ENCODE data around the gene GPR152.
"Not testable (repeated sequence)": the region's sequence is repeated elsewhere in the genome, so short reads cannot be mapped to it uniquely, and the experiment has no call there.

The GPR152 gene

GRCh38 chr11:67489885-67490726 lies 37.6 kb upstream of the GPR152 start:
- DNase-seq (ENCODE audit: low read depth in 3 of 3), result no peak

GRCh38 chr11:67489203-67489884 lies 36.8 kb upstream of the GPR152 start:
- no peak for DNase-seq (ENCODE audit: low read depth in 3 of 3)

- DNase-seq (ENCODE audit: low read depth in 3 of 3), result no peak
Observed at GRCh38 chr11:67486481-67487195, 34.1 kb upstream of the GPR152 start.

DNA sequence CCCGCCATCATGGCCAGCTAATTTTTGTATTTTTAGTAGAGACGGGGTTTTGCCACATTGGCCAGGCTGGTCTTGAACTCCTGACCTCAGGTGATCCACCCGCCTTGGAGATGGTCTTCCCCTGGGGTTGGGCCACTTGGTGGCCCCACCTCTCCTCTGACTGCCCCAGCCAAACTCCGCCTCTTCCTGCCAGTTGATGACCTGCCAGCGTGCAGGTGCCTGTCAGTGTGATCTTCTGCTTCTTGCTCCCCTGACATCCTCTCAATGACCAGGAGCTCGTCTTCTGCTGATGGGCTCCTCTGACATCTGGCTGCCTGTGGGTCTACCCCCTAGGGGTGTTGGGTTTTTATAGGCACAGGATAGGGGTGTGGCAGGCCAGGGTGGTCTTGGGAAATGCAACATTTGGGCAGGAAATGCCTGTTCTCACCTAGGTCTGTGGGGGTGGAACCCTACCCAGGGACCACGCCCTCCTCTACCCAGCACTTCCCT lies 33.4 kb upstream of the GPR152 start:
- not testable (repeated sequence) for DNase-seq (ENCODE audit: low read depth in 3 of 3)

DNA sequence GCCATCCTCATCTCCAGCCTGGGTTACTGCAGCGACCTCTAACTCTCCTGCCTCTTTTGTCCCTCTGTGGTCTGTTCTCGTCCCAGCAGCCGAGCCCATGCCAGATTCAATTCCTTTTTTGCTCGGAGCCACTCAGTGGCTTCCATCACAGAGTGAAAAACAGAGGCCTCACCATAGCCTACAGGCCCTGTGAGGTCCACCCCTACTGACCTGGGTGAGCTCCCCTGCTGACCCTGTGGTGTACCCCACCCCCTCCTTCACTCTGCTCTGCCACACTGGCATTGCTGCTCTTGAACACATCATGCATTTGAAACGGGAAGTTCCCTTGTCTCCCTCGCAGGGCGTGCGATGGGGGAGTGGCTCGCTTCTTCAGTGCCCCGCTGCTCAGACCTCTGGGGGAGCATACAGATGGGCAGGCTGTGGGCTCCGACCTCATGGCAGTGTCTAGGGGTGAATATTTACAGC lies 32.4 kb upstream of the GPR152 start:
- DNase-seq (ENCODE audit: low read depth in 3 of 3), result no peak

DNA sequence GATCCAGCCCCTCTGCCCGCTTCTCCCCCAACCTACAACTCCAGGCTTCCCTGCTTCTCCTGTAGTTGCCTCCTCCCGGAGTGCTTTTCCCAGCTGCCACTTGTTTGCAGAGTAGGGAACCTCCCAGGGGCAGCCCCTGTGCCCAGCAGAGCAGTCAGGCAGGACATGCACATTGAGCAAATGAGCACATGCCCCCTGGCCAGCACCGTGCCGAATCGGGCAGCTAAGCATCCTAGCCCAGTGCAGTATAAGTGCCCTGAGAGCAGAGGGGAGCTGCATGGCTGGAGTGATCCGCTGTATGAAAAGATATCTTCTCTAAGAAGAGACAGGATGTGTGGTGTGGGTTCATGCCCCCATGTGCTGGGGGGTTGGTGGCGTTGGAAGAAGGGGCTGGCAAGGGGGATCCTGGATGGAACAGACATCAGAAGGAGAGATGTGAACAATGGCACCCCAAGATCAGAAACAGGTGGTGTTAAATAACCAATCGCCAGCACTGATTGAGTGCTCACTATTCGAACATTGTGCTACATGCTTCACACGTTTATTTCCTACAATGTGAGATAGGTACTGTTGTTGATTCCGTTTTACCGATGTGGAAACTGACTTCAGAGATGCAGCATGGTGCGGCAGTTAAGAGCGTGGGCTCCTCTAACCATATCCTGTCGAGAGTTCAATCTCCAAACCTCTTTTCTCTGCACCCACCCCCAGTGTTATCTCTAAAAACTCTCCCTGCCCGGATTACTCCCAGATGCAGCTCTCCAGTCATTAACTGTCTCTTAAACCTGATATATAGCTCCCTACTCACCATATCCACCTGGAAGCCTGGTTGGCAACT lies 31.5 kb upstream of the GPR152 start:
- no peak for DNase-seq (ENCODE audit: low read depth in 3 of 3)

DNA sequence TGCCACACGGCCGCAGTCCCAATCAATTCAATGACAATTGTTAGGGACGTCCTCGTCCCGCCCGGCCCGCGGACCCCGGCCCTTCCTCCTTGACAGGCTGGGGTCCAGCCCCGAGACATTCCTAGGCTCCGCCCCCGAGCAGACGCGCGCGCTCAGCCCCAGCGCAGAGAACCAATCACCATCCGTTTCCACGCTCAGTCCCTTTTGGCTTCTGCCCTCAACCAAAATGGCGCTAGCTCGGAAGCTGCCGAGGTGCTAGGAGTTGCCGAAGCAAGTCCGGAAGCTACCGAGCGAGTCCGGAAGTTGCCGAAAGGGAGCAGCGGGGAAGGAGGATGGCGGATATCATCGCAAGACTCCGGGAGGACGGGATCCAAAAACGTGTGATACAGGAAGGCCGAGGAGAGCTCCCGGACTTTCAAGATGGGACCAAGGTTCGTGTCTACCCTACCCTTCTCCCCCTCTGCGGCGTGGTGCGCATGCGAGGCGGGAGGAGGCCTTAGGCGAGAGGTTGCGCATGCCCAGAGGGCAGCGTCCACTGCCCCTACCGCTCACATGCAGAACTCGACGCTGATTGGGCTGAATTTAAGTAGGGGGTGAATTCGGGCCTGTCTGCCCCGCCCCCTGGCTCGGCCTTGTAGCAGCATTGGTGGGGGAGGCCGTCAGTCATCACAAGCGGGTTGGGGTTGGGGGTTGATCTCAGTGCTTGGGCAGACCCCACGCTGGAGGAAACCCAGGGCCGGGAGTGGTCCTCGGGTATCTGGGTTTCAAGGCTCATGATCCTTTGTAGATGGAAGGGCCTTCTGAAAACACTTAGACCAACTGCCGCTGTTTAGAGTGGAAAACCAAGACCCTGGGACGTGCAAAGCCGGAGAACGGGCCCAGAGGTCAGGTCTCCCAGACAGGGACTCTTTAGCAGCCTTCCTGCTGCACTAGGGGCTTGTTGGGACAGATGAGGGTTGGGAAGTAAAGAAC lies 30.6 kb upstream of the GPR152 start, which contains the start of gene AIP:
Gene AIP (plus strand): TSS at position 200 of the 972 bp plus-strand sequence. CDS start 133 bp downstream, at position 333.
- peak; percentile 91 to 95 (median 94) for DNase-seq (ENCODE audit: low read depth in 3 of 3)

- DNase-seq (ENCODE audit: low read depth in 3 of 3), result no peak
Observed at GRCh38 chr11:67482275-67482826, 29.8 kb upstream of the GPR152 start.

DNA sequence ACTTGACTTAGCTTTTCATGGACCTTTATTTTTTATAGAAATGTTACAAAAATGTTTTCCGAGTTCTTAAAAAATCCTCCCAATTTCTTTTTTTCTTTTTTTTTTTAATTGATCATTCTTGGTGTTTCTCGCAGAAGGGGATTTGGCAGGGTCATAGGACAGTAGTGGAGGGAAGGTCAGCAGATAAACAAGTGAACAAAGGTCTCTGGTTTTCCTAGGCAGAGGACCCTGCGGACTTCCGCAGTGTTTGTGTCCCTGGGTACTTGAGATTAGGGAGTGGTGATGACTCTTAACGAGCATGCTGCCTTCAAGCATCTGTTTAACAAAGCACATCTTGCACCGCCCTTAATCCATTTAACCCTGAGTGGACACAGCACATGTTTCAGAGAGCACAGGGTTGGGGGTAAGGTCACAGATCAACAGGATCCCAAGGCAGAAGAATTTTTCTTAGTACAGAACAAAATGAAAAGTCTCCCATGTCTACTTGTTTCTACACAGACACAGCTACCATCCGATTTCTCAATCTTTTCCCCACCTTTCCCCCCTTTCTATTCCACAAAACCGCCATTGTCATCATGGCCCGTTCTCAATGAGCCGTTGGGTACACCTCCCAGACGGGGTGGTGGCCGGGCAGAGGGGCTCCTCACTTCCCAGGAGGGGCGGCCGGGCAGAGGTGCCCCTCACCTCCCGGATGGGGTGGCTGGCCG lies 25.0 kb upstream of the GPR152 start:
- not testable (repeated sequence) for DNase-seq (ENCODE audit: low read depth in 3 of 3)

DNA sequence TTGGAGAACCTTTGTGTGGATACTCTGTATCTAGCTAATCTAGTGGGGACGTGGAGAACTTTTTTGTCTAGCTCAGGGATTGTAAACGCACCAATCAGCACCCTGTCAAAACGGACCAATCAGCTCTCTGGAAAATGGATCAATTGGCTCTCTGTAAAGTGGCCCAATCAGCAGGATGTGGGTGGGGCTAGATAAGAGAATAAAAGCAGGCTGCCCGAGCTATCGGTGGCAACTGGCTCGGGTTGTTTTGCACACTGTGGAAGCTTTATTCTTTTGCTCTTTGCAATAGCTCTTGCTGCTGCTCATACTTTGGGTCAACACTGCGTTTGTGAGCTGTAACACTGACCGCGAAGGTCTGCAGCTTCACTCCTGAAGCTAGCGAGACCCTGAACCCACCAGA lies 24.2 kb upstream of the GPR152 start:
- not testable (repeated sequence) for DNase-seq (ENCODE audit: low read depth in 3 of 3)

DNA sequence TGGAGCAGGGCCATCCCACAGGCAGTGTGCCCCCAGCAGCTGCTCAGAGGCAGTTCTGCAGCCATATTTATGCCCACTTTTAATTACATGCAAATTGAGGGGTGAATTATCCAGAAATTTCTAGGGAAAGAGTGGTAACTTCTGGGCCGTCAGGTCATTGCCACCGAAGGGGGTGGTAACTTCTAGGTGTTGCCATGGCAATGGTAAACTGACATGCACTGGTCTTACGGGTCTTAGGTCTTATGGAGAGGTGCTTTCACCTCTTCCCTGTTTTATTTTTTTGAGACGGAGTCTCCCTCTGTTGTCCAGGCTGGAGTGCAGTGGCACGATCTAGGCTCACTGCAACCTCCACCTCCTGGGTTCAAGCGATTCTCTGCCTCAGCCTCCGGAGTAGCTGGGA lies 20.4 kb upstream of the GPR152 start:
- no peak for DNase-seq (ENCODE audit: low read depth in 3 of 3)

DNA sequence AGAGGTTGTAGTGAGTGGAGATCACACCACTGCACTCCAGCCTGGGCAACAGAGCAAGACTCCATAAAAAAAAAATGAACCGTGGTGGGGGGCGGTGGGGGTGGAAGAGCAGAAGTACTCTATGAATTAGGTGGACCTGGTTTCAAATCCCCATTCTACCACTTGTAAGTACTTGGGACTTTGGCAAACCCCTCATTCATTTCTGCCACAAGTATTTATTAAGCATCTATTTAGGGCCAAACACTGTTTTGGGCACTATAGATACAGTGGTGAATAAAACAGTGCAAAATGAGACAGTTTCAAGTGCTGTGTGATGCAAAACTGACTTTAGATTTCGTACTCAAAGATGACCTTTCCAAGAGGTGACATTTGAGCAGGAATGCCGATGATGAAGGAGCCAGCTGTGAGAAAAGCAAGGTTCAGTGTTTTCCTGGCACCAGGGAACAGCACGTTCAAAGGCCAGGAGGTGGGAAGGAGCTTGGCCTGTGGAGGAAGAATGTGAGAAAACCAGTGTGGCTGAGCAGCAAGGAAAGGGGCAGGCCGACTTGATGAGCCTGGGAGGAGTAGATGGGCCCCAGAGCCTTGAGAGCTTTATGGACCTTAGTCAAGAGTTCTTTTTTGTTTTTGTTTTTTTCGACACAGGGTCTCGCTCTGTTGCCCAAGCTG lies 17.9 kb upstream of the GPR152 start:
- DNase-seq (ENCODE audit: low read depth in 3 of 3), result no peak

DNA sequence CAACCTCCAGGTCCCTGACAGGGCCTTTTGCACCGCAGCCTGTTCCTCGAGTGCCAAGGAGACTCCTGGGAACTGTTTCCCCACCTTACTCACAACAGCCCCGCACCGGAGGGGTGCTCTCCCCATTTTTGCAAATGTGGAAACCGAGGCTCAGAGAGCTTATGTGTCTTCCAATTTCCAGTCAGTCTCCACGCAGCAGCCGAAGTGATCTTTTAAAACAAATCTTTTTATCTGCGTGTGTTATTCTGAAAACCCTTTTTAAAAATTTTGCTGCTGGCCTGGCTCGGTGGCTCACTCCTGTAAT lies 16.9 kb upstream of the GPR152 start:
- DNase-seq (ENCODE audit: low read depth in 3 of 3), result no peak

DNA sequence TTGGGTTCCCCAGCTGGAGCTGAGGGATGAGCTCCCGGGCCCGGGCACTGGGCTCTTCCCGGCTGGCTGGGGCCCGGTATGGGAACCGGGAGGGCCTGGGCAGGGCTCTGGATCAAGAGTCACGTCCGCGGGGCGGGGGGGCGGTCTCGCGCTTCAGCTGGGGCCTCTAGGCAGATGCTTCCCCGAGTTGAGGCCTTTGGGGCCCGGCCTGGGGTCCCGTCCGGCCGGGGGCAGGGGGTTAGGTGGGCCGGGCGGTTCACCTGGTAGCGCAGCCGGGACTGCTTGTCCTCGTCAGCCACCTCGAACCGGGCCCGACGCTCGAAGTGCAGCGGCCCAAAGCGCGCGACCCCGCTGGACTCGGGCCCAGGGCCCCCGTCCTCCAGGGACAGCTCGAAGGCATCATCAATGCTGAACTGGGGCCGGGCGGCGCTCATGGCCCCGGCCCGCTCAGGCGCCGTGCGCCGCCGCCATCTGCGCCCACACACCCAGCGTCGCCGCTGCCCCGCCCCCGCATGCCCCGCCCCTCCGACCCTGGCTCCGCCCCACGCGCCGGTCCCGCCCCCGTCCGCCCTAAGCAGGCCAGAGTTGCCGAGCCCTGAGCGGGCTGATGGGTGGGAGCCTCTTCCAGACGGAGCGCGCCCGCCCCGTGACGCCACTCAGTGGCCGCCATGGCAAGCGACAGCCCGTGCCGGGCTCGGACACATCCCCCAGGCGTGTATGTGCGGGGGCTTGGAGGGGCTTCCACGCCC lies 16.4 kb upstream of the GPR152 start, which contains the start of gene TMEM134:
Gene TMEM134 (minus strand): TSS at position 493 of the 749 bp plus-strand sequence. CDS start 59 bp downstream, at position 434.
- DNase-seq (ENCODE audit: low read depth in 3 of 3), result peak; percentile 84 to 91 (median 90)

DNA sequence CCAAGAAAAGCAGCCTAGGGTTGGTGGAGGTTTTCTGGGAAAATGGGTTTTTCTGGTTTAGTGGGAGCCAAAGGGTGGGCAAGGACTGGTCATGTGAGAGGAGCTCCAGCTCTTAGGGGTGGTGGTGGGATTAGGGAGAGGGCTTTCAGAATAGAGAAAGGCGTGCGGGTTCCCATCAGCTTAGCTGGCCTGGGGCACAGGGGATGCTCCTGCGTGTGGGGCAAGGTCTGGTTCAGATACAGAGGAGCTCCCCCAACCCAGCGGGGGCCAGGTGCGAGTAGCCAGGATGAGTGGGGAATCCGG lies 15.9 kb upstream of the GPR152 start:
- no peak for DNase-seq (ENCODE audit: low read depth in 3 of 3)

DNA sequence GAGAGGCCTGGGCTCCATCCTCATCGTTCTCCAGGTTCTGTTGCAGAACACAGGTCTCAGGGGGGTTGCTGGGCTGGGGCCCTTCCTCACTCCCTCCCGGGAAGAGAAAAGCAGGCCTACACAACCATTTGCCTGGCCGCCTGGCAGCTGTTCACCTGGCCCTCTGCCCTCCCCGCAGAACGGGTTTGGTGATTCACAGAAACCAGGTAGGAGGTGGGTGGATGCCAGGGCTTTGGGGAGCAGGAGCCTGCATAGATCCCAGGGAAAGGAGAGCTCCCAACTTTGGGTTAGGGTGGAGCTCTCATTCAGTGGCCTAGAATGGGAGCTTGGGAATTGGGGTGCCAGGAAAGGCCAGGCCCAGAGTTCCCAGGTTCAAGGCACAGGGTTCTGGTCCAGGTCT lies 15.5 kb upstream of the GPR152 start:
- DNase-seq (ENCODE audit: low read depth in 3 of 3), result no peak

GRCh38 chr11:67466962-67467771 lies 14.6 kb upstream of the GPR152 start:
- no peak for DNase-seq (ENCODE audit: low read depth in 3 of 3)
